ENCODE measurements around the gene PLCB1.

The PLCB1 gene

DNA sequence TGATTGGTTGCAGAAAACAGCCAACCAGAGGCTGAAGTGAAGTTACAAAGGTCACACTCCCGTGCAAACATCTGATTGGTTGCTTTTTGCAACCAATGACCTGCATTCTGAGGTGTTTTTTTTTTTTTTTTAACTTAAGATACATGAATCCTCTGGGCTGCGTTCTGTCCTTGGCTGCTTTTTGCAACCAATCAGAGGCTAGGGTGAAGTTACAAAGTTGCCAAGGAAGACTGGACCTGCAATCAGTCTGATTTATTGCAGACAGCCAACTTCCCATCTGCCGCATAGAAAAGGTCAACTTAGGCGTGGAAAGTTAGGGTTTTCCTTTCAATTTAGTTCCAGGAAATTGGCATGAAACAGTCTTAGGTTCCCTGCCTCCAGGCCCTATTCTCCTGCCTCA is 292.9 kb downstream of the PLCB1 start:
- TF ChIP-seq, protein P1, sequence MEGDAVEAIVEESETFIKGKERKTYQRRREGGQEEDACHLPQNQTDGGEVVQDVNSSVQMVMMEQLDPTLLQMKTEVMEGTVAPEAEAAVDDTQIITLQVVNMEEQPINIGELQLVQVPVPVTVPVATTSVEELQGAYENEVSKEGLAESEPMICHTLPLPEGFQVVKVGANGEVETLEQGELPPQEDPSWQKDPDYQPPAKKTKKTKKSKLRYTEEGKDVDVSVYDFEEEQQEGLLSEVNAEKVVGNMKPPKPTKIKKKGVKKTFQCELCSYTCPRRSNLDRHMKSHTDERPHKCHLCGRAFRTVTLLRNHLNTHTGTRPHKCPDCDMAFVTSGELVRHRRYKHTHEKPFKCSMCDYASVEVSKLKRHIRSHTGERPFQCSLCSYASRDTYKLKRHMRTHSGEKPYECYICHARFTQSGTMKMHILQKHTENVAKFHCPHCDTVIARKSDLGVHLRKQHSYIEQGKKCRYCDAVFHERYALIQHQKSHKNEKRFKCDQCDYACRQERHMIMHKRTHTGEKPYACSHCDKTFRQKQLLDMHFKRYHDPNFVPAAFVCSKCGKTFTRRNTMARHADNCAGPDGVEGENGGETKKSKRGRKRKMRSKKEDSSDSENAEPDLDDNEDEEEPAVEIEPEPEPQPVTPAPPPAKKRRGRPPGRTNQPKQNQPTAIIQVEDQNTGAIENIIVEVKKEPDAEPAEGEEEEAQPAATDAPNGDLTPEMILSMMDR (IDR thresholded peaks at IDR 0.05; ENCODE audit: low read depth, low read length), result no peak
- H3K4me3 ChIP-seq (ENCODE audit: low read depth, low read length), result no peak overlapping the region

DNA sequence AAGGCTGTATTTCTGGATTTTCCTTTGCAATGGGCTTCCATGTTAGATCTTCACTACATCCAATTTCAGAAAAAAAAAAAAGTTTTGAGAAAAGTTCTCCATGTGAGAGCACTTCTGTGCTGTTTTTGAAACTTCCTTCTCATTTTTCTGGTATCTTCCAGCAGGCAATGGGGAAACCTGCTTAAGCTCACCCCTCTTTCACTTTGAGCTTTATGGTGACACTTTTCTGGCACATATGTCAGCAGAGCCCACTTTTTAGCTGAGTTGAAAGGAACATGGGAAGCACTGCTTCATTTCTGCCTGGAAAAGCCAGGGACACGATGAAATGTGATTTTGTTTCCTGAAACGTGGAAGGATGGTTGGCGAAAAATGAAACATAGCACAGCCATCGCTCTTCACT is 293.7 kb downstream of the PLCB1 start:
- no peak overlapping the region for H3K4me3 ChIP-seq (ENCODE audit: low read depth, low read length)
- TF ChIP-seq, protein P1 (IDR thresholded peaks at IDR 0.05; ENCODE audit: low read depth, low read length), result no peak

DNA sequence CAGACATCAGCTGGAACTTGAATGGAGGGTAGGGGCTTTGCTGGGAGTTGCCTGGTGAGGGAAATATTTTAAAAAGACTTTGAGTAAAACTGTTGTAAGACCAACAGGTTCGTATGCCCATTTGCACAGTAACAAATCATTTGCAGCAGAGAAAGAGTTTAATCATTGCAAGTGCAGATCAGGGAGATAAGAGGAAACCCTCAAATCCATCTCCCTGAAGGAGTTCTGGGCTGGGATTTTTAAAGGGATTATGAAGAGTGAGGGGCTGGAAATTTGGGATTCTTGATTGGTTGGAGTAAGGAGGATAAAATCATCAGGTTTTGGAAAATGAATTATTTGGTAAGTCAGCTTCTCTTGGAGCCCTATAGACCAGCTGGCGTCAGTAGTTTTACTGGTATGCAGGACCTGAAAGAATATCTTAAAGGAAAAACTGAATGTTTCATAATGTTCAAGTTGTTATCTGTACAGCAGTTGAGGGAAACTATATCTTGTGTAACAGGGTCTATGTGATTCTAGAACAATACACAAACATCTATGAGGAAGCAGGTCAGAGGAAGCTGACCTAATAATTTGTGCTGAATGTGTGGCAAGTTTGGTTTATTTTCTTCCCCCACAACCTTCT is 295.5 kb downstream of the PLCB1 start:
- TF ChIP-seq, protein P1 (IDR thresholded peaks at IDR 0.05; ENCODE audit: low read depth, low read length), result no peak
- H3K4me3 ChIP-seq (ENCODE audit: low read depth, low read length), result no peak overlapping the region

DNA sequence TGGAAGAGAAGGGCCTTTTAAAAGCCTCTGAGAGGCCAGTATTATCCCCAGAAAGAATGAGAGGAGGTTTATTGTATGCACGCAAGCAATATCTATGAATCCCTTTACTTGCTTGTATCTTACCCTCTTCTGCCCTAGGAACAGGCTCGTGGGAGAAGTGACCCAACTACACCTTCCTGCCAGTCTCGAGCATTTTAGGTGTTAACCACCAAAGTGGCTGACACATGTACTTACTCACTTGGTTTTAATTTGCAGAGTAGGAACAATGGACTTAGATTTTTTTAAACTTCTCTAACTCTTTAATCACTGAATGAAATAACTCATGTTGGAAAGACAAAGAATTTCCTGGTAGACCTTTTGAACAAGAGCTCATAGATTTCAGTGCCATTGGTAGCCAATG is 296.9 kb downstream of the PLCB1 start:
- TF ChIP-seq, protein P1 (IDR thresholded peaks at IDR 0.05; ENCODE audit: low read depth, low read length), result no peak
- H3K4me3 ChIP-seq (ENCODE audit: low read depth, low read length), result no peak overlapping the region

DNA sequence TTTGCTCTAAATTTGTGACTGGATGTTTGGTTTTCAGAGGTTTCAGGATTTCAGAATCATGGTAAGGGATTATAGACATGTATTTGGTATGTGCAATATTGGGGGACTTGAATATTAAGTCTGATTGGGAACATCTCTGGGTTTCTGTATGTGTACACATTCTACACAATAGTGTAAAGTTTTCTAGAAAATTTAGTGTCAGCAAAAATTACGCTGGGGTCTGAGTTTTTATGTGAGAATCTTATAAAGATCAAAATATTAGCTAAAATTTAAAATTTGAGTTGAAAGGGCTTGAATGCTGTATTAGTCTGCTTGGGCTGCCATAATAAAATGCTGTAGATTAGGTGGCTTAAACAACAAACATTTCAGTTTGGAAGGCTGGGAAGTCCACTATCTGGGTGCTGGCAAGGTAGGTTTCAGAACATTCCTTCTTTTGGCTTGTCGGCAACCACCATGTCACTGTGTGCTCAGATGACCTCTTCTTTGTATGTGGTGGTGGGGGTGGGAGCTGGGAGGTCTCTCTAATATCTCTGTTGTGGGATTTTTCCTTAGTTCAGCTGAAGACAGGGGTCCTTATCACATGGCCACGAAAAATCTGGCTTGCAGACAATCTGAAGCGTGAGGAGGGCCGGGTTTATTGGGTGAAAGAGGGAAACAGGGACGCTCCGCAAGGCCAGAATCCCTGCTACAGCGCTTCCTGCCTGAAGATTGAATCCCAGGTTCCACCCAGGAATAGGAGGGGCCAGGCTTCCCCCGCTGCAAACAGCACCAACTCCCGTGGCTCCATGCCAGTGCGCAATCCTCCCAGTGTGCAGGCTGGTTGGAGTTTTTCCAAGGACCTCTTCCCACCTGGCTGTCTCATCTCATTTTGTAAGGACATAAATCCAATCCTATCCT is 299.7 kb downstream of the PLCB1 start:
- TF ChIP-seq, protein P1 (IDR thresholded peaks at IDR 0.05; ENCODE audit: low read depth, low read length), result no peak
- no peak overlapping the region for H3K4me3 ChIP-seq (ENCODE audit: low read depth, low read length)

DNA sequence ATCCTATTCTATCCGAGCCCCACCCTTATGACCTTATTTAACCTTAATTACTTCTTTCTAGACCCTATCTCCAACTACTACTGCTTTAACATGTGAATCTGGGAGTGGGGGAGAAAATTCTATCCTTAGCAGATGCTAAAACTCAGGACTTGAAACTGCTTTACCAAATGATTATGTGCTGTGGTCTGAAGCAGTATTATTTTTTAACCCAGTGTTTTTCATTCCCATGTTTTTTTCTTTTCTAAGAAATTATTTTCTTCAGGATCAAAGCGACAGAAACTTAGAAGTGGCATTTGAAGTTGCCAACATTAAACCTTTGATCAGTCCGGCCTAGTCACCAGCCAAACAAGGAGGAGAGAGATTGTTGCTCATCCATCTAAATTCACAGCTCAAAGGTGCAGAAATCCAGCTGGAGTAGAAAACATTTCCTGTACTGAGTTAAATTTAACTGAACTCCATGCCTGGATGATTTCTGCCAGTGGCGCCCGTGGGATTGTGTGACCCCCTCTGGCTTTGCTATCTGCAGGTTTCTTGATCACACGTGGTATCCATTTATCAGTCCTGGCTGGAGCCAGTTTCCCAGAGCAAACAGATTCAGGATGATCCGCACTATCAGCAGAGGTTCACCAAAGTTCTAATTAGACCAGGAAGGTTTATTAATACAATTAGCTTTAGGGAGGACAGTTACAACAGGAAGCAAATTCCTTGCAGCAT is 300.5 kb downstream of the PLCB1 start:
- TF ChIP-seq, protein P1 (IDR thresholded peaks at IDR 0.05; ENCODE audit: low read depth, low read length), result no peak
- no peak overlapping the region for H3K4me3 ChIP-seq (ENCODE audit: low read depth, low read length)
